ES-I3 (cell line): Measurements from ENCODE around the gene LRRC75A.
"Not testable (repeated sequence)": the region's sequence is repeated elsewhere in the genome, so short reads cannot be mapped to it uniquely, and the experiment has no call there.

Source experiments
- H3K36me3 ChIP-seq: 2 replicates; pipeline ENCODE4 v1.6.1; 2013; ENCODE audit warnings: mild to moderate bottlenecking, low read length, control low read depth, moderate library complexity; ENCODE audit not compliant: insufficient read depth
- H3K4me1 ChIP-seq: 2 replicates; pipeline ENCODE4 v1.6.1; 2013; ENCODE audit warnings: mild to moderate bottlenecking, control low read depth, low read length; ENCODE audit not compliant: insufficient read depth
- H3K9ac ChIP-seq: 2 replicates; pipeline ENCODE4 v1.6.1; 2013; ENCODE audit warnings: low read depth, mild to moderate bottlenecking, low read length, moderate library complexity
- H3K9me3 ChIP-seq: 2 replicates; pipeline ENCODE4 v1.6.1; 2013; ENCODE audit warnings: mild to moderate bottlenecking, low read length, moderate library complexity; ENCODE audit not compliant: control insufficient read depth, insufficient read depth

Gene LRRC75A

GRCh38 chr17:16442594-16443510, 49.1 kb downstream of the LRRC75A start:
- Histone ChIP-seq H3K36me3 (peaks cover 36% of the 10 kb centered on the region), H3K4me1 (peaks cover 4% of the 10 kb centered on the region; the same call in 1 of the 2 replicates)

GRCh38 chr17:16442141-16442540, 49.9 kb downstream of the LRRC75A start:
- Histone ChIP-seq H3K36me3 (peaks cover 36% of the 10 kb centered on the region), H3K4me1 (peaks cover 4% of the 10 kb centered on the region; the same call in 1 of the 2 replicates)

More at GRCh38 chr17:16442594-16443510, 49.1 kb downstream of the LRRC75A start:
- H3K9me3 ChIP-seq = no peaks in the 10 kb centered on the region
- H3K9ac ChIP-seq = no peak overlapping the region

GRCh38 chr17:16440901-16441629, 50.9 kb downstream of the LRRC75A start:
- H3K36me3 ChIP-seq = peaks cover 36% of the 10 kb centered on the region
- peaks cover 4% of the 10 kb centered on the region; the same call in 1 of the 2 replicates for H3K4me1 ChIP-seq
- H3K9ac ChIP-seq = no peak overlapping the region
- no peaks in the 10 kb centered on the region for H3K9me3 ChIP-seq

More at GRCh38 chr17:16442141-16442540, 49.9 kb downstream of the LRRC75A start:
- H3K9ac ChIP-seq = no peak overlapping the region
- no peaks in the 10 kb centered on the region for H3K9me3 ChIP-seq

GRCh38 chr17:16440354-16440753, 51.6 kb downstream of the LRRC75A start:
- peak overlapping the region; percentile 96 for H3K9ac ChIP-seq
- not testable (repeated sequence) for H3K4me1 ChIP-seq, H3K9me3 ChIP-seq
- H3K36me3 ChIP-seq = peaks cover 36% of the 10 kb centered on the region

- H3K4me1 ChIP-seq = peaks cover 7% of the 10 kb centered on the region
- peaks cover 36% of the 10 kb centered on the region for H3K36me3 ChIP-seq
- H3K9ac ChIP-seq = peak overlapping the region; percentile 96
- H3K9me3 ChIP-seq = no peaks in the 10 kb centered on the region
Observed at GRCh38 chr17:16439811-16440351, 52.1 kb downstream of the LRRC75A start.

- Histone ChIP-seq H3K9me3 (no peaks in the 10 kb centered on the region), H3K4me1 (peaks cover 10% of the 10 kb centered on the region), H3K9ac (peak overlapping the region; percentile 96), H3K36me3 (peaks cover 36% of the 10 kb centered on the region)
Observed at GRCh38 chr17:16439303-16439791, 52.6 kb downstream of the LRRC75A start.

GRCh38 chr17:16438557-16439302, 53.3 kb downstream of the LRRC75A start:
- Histone ChIP-seq H3K4me1 (peaks cover 10% of the 10 kb centered on the region), H3K9ac (peak overlapping the region; percentile 96), H3K36me3 (peaks cover 36% of the 10 kb centered on the region), H3K9me3 (no peaks in the 10 kb centered on the region)

GRCh38 chr17:16438173-16438556, 53.8 kb downstream of the LRRC75A start:
- peaks cover 10% of the 10 kb centered on the region for H3K4me1 ChIP-seq
- H3K9me3 ChIP-seq = no peaks in the 10 kb centered on the region
- peak overlapping the region; percentile 44 for H3K9ac ChIP-seq
- H3K36me3 ChIP-seq = peaks cover 36% of the 10 kb centered on the region

- Histone ChIP-seq H3K9ac (no peak overlapping the region), H3K36me3 (peaks cover 27% of the 10 kb centered on the region), H3K4me1 (peaks cover 10% of the 10 kb centered on the region), H3K9me3 (no peaks in the 10 kb centered on the region)
Observed at GRCh38 chr17:16437083-16437482, 54.9 kb downstream of the LRRC75A start.

- Histone ChIP-seq H3K9ac (no peak overlapping the region), H3K9me3 (no peaks in the 10 kb centered on the region), H3K4me1 (peaks cover 10% of the 10 kb centered on the region), H3K36me3 (peaks cover 19% of the 10 kb centered on the region)
Observed at GRCh38 chr17:16435925-16436886, 55.8 kb downstream of the LRRC75A start.

- peaks cover 4% of the 10 kb centered on the region; the same call in 1 of the 2 replicates for H3K36me3 ChIP-seq
- H3K9ac ChIP-seq = no peak overlapping the region
- peaks cover 10% of the 10 kb centered on the region for H3K4me1 ChIP-seq
- H3K9me3 ChIP-seq = no peaks in the 10 kb centered on the region
Observed at GRCh38 chr17:16434662-16435061, 57.3 kb downstream of the LRRC75A start.

- peaks cover 10% of the 10 kb centered on the region for H3K4me1 ChIP-seq
- no peak overlapping the region for H3K9ac ChIP-seq
- no peaks in the 10 kb centered on the region for H3K36me3 ChIP-seq
Observed at GRCh38 chr17:16433514-16433913, 58.5 kb downstream of the LRRC75A start.

GRCh38 chr17:16432017-16432416, 60.0 kb downstream of the LRRC75A start:
- Histone ChIP-seq H3K36me3 (no peaks in the 10 kb centered on the region), H3K4me1 (peaks cover 7% of the 10 kb centered on the region), H3K9ac (no peak overlapping the region), H3K9me3 (no peaks in the 10 kb centered on the region)

More at GRCh38 chr17:16433514-16433913, 58.5 kb downstream of the LRRC75A start:
- no peaks in the 10 kb centered on the region for H3K9me3 ChIP-seq
